ENCODE data around the gene STK39. TPM values are rescaled to one million over a fixed set of nuclear protein-coding genes. Genes with fewer than 3 reads are reported as not detected.
"Not testable (repeated sequence)": the region's sequence is repeated elsewhere in the genome, so short reads cannot be mapped to it uniquely, and the experiment has no call there.

The STK39 gene
- total RNA-seq, 1 experiment from 2014 or later: 18.3 TPM

DNA sequence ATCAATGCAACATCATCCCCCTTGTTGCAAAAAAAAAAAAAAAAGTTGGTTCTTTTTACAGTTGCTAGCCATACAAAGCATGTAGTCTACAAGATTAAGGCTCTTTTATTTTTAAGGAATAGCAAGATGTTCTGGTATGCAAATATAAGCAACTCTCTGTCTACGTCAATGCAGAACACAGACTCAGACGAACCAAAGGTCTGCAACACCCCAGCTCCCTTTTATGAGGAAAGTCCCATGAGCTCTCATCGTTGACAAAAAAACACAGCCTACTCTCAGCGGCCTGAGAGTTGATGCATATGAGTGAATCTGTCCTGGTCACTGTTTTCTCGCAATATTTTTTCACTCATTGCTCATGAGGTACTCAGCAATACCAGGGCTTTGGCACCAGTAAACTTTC is 112.9 kb downstream of the STK39 start:
- Histone ChIP-seq H3K27ac (no peak overlapping the region), H3K36me3 (peaks cover 8% of the 10 kb centered on the region), H3K27me3 (replicated peaks) (no peaks in the 10 kb centered on the region)

DNA sequence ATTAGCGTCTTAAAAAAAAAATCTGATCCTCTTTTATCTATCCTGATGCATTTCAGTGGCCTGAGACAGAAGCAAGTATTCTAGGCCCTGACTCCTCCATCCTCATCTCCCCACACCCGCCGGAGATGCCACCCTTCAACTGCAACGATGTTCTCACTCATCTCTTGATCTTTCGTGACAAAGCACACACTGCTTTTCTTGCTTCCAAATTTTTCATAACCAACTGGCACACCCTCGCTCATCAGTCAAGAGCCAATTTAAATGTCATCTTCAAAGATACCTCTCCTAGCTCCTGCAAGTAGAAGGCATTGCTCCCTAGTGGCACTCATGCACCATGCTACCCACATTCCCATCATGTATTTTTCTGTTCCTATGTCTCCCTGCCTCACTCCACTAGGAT is 115.0 kb downstream of the STK39 start:
- no peaks in the 10 kb centered on the region for H3K27me3 ChIP-seq (replicated peaks)
- peaks cover 12% of the 10 kb centered on the region; the same call in 1 of the 2 replicates for H3K36me3 ChIP-seq
- DNase-seq (ENCODE audit: low read depth in 1 of 2, low spot score in 2 of 2): no peak
- H3K9me3 ChIP-seq (replicated peaks): no peaks in the 10 kb centered on the region
- H3K27ac ChIP-seq: no peak overlapping the region
- H3K4me1 ChIP-seq (replicated peaks): no peaks in the 10 kb centered on the region
- H3K4me3 ChIP-seq: no peak overlapping the region

More for the DNA sequence above, 112.9 kb downstream of the STK39 start:
- Histone ChIP-seq H3K4me1 (replicated peaks) (no peaks in the 10 kb centered on the region), H3K9me3 (replicated peaks) (no peaks in the 10 kb centered on the region; the same call in 1 of the 2 replicates), H3K4me3 (no peak overlapping the region)
- DNase-seq (ENCODE audit: low read depth in 1 of 2, low spot score in 2 of 2): no peak

DNA sequence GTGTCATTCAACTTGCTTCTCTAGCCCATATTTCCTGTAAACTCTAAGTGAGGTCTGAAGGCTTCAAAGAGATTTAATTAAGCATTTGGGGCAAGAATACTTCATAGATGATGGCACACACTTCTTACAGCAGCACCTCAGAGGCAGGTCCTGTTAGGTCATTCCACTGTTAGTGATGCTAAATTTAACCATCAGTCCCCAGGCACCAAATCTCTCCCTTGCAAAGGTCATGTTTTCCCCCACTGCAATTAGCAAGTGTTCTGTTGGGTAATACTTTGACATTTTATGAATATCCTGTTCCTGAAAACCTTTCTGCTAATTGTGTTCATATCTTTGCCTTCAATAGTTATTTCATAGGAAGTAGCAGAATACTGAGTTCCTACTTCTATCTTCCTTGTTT is 117.0 kb downstream of the STK39 start:
- DNase-seq (ENCODE audit: low read depth in 1 of 2, low spot score in 2 of 2): no peak
- Histone ChIP-seq H3K27me3 (replicated peaks) (no peaks in the 10 kb centered on the region), H3K4me1 (replicated peaks) (no peaks in the 10 kb centered on the region), H3K9me3 (replicated peaks) (no peaks in the 10 kb centered on the region), H3K36me3 (peaks cover 20% of the 10 kb centered on the region), H3K27ac (no peak overlapping the region), H3K4me3 (no peak overlapping the region)

DNA sequence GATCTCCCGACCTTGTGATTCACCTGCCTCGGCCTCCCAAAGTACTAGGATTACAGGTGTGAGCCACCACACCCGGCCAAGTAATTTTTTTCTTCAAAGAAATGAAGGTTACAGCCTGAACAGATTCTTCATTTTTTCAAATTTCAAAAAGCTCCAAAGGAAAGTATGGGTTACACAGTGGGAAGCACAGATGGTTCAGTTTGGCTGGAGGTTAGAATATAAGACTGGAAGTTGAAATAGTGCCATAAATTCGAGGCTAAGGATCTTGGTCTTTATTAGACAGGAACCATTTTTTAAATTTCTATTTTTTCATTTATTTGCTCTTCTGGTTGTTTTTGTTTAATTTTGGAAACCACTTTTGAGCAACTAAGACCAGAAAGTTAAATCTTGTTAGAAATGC is 120.0 kb downstream of the STK39 start:
- DNase-seq (ENCODE audit: low read depth in 1 of 2, low spot score in 2 of 2): no peak
- no peaks in the 10 kb centered on the region for H3K9me3 ChIP-seq (replicated peaks)
- H3K4me3 ChIP-seq: no peak overlapping the region
- peaks cover 20% of the 10 kb centered on the region for H3K36me3 ChIP-seq
- no peak overlapping the region for H3K27ac ChIP-seq
- H3K4me1 ChIP-seq (replicated peaks): no peaks in the 10 kb centered on the region
- H3K27me3 ChIP-seq (replicated peaks): no peaks in the 10 kb centered on the region

DNA sequence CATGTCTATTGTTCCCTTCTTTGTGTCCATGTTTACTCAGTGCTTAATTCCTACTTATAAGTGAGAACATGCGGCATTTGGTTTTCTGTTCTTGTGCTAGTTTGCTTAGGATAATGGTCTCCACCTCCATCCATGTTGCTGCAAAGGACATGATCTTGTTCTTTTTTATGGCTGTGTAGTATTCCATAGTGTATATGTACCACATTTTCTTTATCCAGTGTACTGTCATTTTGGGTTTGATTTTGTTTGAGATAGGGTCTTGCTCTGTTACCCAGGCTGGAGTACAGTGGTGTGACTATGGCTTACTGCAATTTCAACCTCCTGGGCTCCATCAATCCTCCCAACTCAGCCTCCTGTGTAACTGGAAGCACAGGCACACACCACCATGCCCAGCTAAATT is 125.2 kb downstream of the STK39 start:
- not testable (repeated sequence) for H3K4me3 ChIP-seq; DNase-seq (ENCODE audit: low read depth in 1 of 2, low spot score in 2 of 2); H3K9me3 ChIP-seq (replicated peaks); H3K27ac ChIP-seq; H3K27me3 ChIP-seq (replicated peaks); H3K4me1 ChIP-seq (replicated peaks)
- H3K36me3 ChIP-seq: peaks cover 24% of the 10 kb centered on the region

DNA sequence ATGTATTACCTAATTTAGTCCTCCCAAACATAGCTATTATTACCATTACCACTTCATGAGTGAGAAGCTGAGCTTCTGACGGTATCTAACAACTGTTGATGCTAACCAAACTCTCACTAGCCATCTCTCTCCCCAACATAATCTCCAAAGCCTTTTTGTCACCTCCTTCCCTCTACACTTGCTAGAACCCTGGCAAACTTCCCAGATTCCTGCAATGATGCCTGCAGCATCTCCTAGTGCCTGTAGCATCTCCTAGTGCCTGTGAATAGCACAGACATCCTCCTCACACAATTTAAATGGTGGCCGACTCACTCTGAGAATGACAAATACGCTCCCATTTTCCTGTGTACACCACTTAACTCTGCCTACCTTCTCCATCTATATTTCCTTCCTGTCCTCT is 126.7 kb downstream of the STK39 start:
- Histone ChIP-seq H3K4me1 (replicated peaks) (peaks cover 6% of the 10 kb centered on the region; the same call in 1 of the 2 replicates), H3K9me3 (replicated peaks) (no peaks in the 10 kb centered on the region), H3K27me3 (replicated peaks) (no peaks in the 10 kb centered on the region), H3K4me3 (no peak overlapping the region), H3K27ac (no peak overlapping the region), H3K36me3 (peaks cover 18% of the 10 kb centered on the region; the same call in 1 of the 2 replicates)
- no peak for DNase-seq (ENCODE audit: low read depth in 1 of 2, low spot score in 2 of 2)

DNA sequence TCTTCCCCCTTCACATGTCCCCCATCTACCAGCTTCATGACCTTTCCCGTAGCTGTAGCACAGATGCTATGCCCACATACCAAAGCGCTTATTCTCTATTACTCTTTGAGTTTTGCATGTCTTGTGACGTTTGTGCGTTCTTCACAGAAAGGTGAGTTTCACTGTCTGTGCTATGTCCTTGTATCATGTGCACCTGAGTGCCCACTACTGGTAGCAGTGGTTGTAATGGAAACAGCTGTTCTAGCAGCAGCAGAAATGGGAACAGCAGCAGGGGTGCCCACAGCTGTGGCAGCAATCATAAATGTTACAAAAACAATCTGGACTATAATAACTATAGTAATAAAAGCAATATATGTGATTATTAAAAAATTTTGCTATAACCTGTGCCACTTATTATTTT is 127.1 kb downstream of the STK39 start:
- Histone ChIP-seq H3K9me3 (replicated peaks) (no peaks in the 10 kb centered on the region), H3K36me3 (peaks cover 20% of the 10 kb centered on the region; the same call in 1 of the 2 replicates), H3K27ac (no peak overlapping the region), H3K4me1 (replicated peaks) (peaks cover 6% of the 10 kb centered on the region; the same call in 1 of the 2 replicates), H3K27me3 (replicated peaks) (no peaks in the 10 kb centered on the region), H3K4me3 (no peak overlapping the region)
- DNase-seq (ENCODE audit: low read depth in 1 of 2, low spot score in 2 of 2): no peak

DNA sequence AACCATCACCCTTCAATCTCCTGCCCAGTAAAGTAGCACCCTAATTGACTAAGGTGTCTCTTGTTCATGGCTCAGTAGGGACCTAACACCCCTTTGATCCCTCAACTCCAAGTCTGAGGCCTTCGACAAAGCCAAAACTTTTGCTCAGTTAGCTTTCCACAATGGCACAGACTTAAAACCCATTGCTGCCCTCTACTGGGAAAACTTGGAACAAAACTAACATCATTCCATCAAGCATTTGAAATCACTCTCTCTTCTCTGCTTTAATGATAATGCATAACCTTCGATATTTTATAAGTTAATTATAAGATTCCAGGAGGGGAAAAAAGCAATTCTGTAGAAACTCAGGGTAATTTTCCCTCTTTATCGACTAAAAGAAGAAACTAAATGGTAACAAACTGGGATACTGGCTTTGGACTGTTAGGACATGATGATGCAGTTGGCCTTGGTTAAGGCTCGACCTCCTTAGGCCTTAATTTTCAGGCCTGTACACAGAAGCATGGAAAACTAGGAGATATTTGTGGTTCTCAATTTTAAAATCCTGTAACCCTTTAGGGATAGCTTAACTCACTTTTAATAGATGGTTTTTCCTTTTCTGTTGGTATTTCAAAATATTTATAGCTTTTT is 127.8 kb downstream of the STK39 start:
- H3K36me3 ChIP-seq: peaks cover 20% of the 10 kb centered on the region; the same call in 1 of the 2 replicates
- H3K27me3 ChIP-seq (replicated peaks): no peaks in the 10 kb centered on the region
- no peak overlapping the region for H3K27ac ChIP-seq
- DNase-seq (ENCODE audit: low read depth in 1 of 2, low spot score in 2 of 2): peak in 1 of 2 experiments; percentile 40
- peaks cover 6% of the 10 kb centered on the region; the same call in 1 of the 2 replicates for H3K4me1 ChIP-seq (replicated peaks)
- H3K9me3 ChIP-seq (replicated peaks): no peaks in the 10 kb centered on the region
- H3K4me3 ChIP-seq: no peak overlapping the region

DNA sequence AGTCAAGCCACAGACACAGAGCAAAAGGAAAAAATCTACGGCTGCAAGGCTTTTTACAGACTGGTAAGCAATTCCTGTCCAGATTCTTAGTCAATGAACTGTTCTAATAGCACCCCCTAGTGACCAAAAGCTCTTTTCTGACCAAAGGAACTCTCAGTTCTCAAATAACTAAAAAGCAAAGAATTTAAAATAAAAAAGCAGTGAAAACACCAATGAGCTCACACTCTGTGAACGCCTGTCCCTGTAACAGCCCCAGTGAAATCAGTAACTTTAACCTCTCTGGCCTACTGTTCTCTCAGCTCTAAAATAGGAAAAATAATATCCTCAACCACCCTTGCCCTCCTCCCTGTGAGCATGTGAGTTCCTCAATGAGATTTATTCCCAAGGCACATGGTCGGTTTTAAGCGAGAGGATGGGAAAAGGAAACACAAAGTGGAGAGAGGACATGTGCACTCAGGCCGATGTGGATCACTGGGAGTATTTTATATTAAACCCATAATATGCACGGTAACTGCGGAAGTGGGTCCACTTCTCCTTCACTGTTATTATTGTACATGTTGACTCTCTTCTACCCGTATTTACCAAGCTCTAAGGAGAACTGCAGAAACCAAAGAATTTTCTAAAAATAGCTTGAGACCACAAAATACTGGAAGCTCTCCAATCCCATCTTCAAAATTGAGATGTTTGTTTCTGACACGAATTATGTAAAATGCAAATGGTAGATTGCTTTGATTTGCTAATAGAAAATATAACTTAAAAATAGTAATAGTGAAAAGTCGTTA is 128.5 kb downstream of the STK39 start:
- H3K4me1 ChIP-seq (replicated peaks): peaks cover 6% of the 10 kb centered on the region; the same call in 1 of the 2 replicates
- H3K27me3 ChIP-seq (replicated peaks): no peaks in the 10 kb centered on the region
- no peaks in the 10 kb centered on the region for H3K9me3 ChIP-seq (replicated peaks)
- DNase-seq (ENCODE audit: low read depth in 1 of 2, low spot score in 2 of 2): peak in 1 of 2 experiments; percentile 55
- no peak overlapping the region for H3K4me3 ChIP-seq
- H3K27ac ChIP-seq: no peak overlapping the region
- peaks cover 20% of the 10 kb centered on the region; the same call in 1 of the 2 replicates for H3K36me3 ChIP-seq

DNA sequence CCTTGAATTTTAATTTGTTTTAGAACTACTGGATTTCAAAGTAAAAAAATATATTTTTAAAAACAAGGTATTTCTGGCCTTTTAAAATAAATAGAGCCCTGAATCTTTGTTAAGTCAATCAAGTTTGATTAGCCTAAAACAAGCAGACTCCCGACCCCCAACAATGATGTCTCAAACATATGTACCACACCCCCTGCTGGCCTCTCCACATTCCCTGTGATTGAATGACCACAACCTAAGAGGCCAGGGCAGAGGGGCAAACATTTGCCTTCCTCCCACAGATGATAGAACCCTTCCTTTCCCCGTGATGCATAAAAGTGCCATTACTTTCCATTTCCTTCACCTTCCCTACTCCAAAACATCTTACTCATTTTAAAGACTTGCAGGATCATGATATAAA is 130.9 kb downstream of the STK39 start:
- H3K4me1 ChIP-seq (replicated peaks): peaks cover 6% of the 10 kb centered on the region; the same call in 1 of the 2 replicates
- H3K27me3 ChIP-seq (replicated peaks): no peaks in the 10 kb centered on the region
- peaks cover 14% of the 10 kb centered on the region; the same call in 1 of the 2 replicates for H3K36me3 ChIP-seq
- DNase-seq (ENCODE audit: low read depth in 1 of 2, low spot score in 2 of 2): no peak
- H3K9me3 ChIP-seq (replicated peaks): no peaks in the 10 kb centered on the region
- H3K27ac ChIP-seq: no peak overlapping the region
- no peak overlapping the region for H3K4me3 ChIP-seq

DNA sequence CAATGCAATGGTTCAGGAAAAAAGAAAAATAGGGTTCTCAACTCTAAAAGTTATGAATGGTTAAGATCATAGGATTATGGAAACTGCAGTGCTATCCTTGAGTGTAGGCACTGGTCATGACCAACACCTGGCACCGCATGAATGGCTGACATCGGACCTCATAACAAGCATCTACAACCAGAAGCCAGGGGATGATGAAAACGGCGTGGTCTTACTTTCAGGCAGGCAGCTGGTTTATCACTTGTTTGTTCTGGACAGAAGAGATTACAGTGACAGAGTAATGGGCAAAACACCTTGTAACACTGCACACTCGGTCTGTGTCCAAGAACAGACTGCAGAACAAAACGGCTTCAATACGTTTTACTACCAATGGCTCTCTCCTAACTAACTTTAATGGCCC is 132.8 kb downstream of the STK39 start:
- H3K4me1 ChIP-seq (replicated peaks): peaks cover 6% of the 10 kb centered on the region; the same call in 1 of the 2 replicates
- no peaks in the 10 kb centered on the region for H3K9me3 ChIP-seq (replicated peaks)
- no peaks in the 10 kb centered on the region for H3K27me3 ChIP-seq (replicated peaks)
- peaks cover 14% of the 10 kb centered on the region; the same call in 1 of the 2 replicates for H3K36me3 ChIP-seq
- no peak overlapping the region for H3K4me3 ChIP-seq
- no peak for DNase-seq (ENCODE audit: low read depth in 1 of 2, low spot score in 2 of 2)
- H3K27ac ChIP-seq: no peak overlapping the region

DNA sequence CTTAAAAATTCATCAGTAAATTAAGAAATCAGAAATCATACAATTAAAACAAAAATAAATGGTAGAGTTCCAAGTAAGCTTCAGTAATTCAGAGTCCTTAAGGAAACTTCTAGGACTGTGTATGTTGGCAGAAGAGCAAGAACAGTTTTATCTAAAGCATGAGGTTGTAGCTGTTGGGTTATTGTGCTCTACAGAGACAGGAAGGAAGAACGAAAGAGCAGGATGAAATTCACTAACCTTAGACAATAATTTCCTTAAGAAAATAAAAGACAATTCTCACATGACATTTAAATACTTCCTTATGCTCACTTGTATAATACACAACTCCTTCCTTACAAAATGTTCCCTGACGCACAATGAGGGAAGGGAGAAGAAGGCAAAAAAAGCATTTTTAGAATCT is 133.4 kb downstream of the STK39 start:
- H3K4me1 ChIP-seq (replicated peaks): peaks cover 2% of the 10 kb centered on the region; the same call in 1 of the 2 replicates
- H3K36me3 ChIP-seq: peaks cover 11% of the 10 kb centered on the region; the same call in 1 of the 2 replicates
- no peak overlapping the region for H3K4me3 ChIP-seq
- H3K27ac ChIP-seq: no peak overlapping the region
- H3K9me3 ChIP-seq (replicated peaks): no peaks in the 10 kb centered on the region
- no peaks in the 10 kb centered on the region for H3K27me3 ChIP-seq (replicated peaks)
- no peak for DNase-seq (ENCODE audit: low read depth in 1 of 2, low spot score in 2 of 2)

DNA sequence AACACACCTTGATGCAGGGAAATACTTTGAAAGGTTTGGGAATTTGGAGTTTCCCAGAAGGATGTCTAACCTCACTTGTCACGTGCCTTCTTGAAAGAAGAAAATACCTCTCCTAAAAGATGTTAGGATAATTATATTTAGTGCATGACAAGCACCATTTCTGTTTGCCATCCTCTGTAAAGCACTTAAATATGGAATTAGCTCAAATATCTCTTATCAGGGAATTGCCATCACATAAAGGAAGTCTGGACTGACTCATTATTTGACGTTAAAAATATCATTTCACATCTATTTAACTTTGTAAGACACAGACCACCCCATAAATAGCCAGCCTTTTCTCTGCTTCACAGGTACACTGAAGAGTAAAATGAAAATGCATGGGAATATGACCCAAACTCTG is 140.1 kb downstream of the STK39 start:
- no peaks in the 10 kb centered on the region for H3K4me1 ChIP-seq (replicated peaks)
- H3K27ac ChIP-seq: no peak overlapping the region
- no peak overlapping the region for H3K4me3 ChIP-seq
- no peak for DNase-seq (ENCODE audit: low read depth in 1 of 2, low spot score in 2 of 2)
- H3K36me3 ChIP-seq: no peaks in the 10 kb centered on the region
- H3K9me3 ChIP-seq (replicated peaks): no peaks in the 10 kb centered on the region
- no peaks in the 10 kb centered on the region for H3K27me3 ChIP-seq (replicated peaks)

DNA sequence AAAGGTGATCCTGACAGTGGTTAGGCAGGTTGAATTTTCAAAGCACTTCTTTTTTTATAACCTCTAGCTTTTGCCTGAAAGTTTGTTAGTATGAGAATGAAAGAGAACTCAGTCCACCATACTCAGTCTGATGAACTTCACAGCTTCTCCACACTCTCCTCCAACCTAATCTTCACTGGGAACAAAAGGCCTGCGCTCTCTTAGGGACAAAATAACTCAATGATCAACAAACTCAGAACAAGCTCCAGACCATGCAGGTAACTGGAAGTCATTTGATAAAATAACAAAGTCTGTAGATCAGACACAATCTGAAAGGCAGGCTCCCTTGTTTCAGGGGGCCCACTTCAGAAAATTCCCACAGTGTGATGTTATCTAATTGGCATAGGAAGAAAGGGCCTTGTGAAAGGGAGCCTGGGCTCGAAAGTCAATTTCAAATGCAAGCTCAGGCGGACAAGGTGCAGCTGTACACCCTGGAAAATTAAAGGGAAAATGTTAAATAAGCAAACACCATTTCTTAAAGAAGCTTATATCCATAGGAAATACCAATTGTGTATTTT is 142.2 kb downstream of the STK39 start:
- DNase-seq (ENCODE audit: low read depth in 1 of 2, low spot score in 2 of 2): no peak
- no peak overlapping the region for H3K27ac ChIP-seq
- no peak overlapping the region for H3K4me3 ChIP-seq
- no peaks in the 10 kb centered on the region for H3K9me3 ChIP-seq (replicated peaks)
- no peaks in the 10 kb centered on the region for H3K27me3 ChIP-seq (replicated peaks)
- no peaks in the 10 kb centered on the region for H3K4me1 ChIP-seq (replicated peaks)
- no peaks in the 10 kb centered on the region for H3K36me3 ChIP-seq

All from SJSA1 (cell line).